ENCODE data around the gene MYRFL.

GRCh38 chr12:69835081-69835480 is 10.1 kb downstream of the MYRFL start:
- TF ChIP-seq CTCF (IDR thresholded peaks at IDR 0.05; ENCODE audit: low read length) (no peak), EZH2 (IDR thresholded peaks at IDR 0.05; ENCODE audit: borderline replicate concordance, low read length) (no peak)

All from OCI-LY1 (cell line).